ENCODE results near the gene DLGAP3. TPM values are rescaled to one million over a fixed set of nuclear protein-coding genes. Genes with fewer than 3 reads are reported as not detected.

Gene DLGAP3
- total and polyA plus RNA-seq, 4 donors: 0.10 to 0.89 (median 0.22) TPM

- TF ChIP-seq CTCF (IDR thresholded peaks at IDR 0.05; ENCODE audit: control extremely low read depth, extremely low read depth): no peak
- H3K27me3 ChIP-seq (ENCODE audit: control insufficient read depth in 3 of 3, insufficient read depth in 3 of 3, low read length in 2 of 3): no peaks in the 10 kb centered on the region
- no peak overlapping the region for H3K9ac ChIP-seq (ENCODE audit: insufficient read depth in 1 of 2, low read length in 2 of 2)
- peaks cover 0 to 9% (median 2%) of the 10 kb centered on the region in 4 donors for H3K36me3 ChIP-seq (ENCODE audit: control insufficient read depth in 4 of 4, insufficient read depth in 4 of 4, low read length in 4 of 4)
- no peak for DNase-seq
- 64 to 67% methylated on average over 7 of the region's 7 CpGs for WGBS, 2 donors
- no peaks in the 10 kb centered on the region for H3K9me3 ChIP-seq (ENCODE audit: control insufficient read depth in 4 of 4, insufficient read depth in 3 of 4, low read length in 3 of 4)
- ATAC-seq (ENCODE audit: insufficient read depth, low FRiP score): no peak
- no peak overlapping the region for H3K4me3 ChIP-seq
- H3K27ac ChIP-seq (ENCODE audit: low read depth in 1 of 2, low read length in 1 of 2): no peak overlapping the region
- peaks cover 0 to 30% (median 3%) of the 10 kb centered on the region in 5 donors for H3K4me1 ChIP-seq (ENCODE audit: control insufficient read depth in 5 of 5, insufficient read depth in 5 of 5, low read length in 5 of 5)
Measured at GRCh38 chr1:34847094-34847493, 82.4 kb downstream of the DLGAP3 start.

- Histone ChIP-seq H3K4me1 (ENCODE audit: control insufficient read depth in 5 of 5, insufficient read depth in 5 of 5, low read length in 5 of 5) (peaks cover 0 to 27% (median 3%) of the 10 kb centered on the region in 5 donors), H3K36me3 (ENCODE audit: control insufficient read depth in 4 of 4, insufficient read depth in 4 of 4, low read length in 4 of 4) (peaks cover 0 to 6% (median 2%) of the 10 kb centered on the region in 4 donors), H3K9me3 (ENCODE audit: control insufficient read depth in 4 of 4, insufficient read depth in 3 of 4, low read length in 3 of 4) (no peaks in the 10 kb centered on the region), H3K27ac (ENCODE audit: low read depth in 1 of 2, low read length in 1 of 2) (no peak overlapping the region), H3K4me3 (no peak overlapping the region), H3K9ac (ENCODE audit: insufficient read depth in 1 of 2, low read length in 2 of 2) (no peak overlapping the region), H3K27me3 (ENCODE audit: control insufficient read depth in 3 of 3, insufficient read depth in 3 of 3, low read length in 2 of 3) (no peaks in the 10 kb centered on the region)
- no peak for ATAC-seq (ENCODE audit: insufficient read depth, low FRiP score)
- DNase-seq: no peak
- TF ChIP-seq CTCF (IDR thresholded peaks at IDR 0.05; ENCODE audit: control extremely low read depth, extremely low read depth): no peak
- WGBS, 2 donors: 90 to 92% methylated on average over 2 of the region's 2 CpGs
Measured at GRCh38 chr1:34846265-34846664, 83.2 kb downstream of the DLGAP3 start.

- Histone ChIP-seq H3K4me3 (no peak overlapping the region), H3K9me3 (ENCODE audit: control insufficient read depth in 4 of 4, insufficient read depth in 3 of 4, low read length in 3 of 4) (no peaks in the 10 kb centered on the region), H3K27ac (ENCODE audit: low read depth in 1 of 2, low read length in 1 of 2) (peak overlapping the region in 1 of 2 donors; percentile 73), H3K36me3 (ENCODE audit: control insufficient read depth in 4 of 4, insufficient read depth in 4 of 4, low read length in 4 of 4) (peaks cover 0 to 5% (median 0%) of the 10 kb centered on the region in 4 donors), H3K9ac (ENCODE audit: insufficient read depth in 1 of 2, low read length in 2 of 2) (no peak overlapping the region), H3K27me3 (ENCODE audit: control insufficient read depth in 3 of 3, insufficient read depth in 3 of 3, low read length in 2 of 3) (no peaks in the 10 kb centered on the region), H3K4me1 (ENCODE audit: control insufficient read depth in 5 of 5, insufficient read depth in 5 of 5, low read length in 5 of 5) (peaks cover 0 to 23% (median 3%) of the 10 kb centered on the region in 5 donors)
- DNase-seq (no peak), ATAC-seq (ENCODE audit: insufficient read depth, low FRiP score) (no peak)
- TF ChIP-seq CTCF (IDR thresholded peaks at IDR 0.05; ENCODE audit: control extremely low read depth, extremely low read depth): no peak
- WGBS, 2 donors: 75 to 78% methylated on average over 16 of the region's 16 CpGs
Measured at GRCh38 chr1:34845131-34845901, 84.1 kb downstream of the DLGAP3 start.
